ENCODE data around the gene CCR9. TPM values are rescaled to one million over a fixed set of nuclear protein-coding genes. Genes with fewer than 3 reads are reported as not detected.

CCR9 gene
- total RNA-seq, 2 experiments from 2014 or later: not detected

DNA sequence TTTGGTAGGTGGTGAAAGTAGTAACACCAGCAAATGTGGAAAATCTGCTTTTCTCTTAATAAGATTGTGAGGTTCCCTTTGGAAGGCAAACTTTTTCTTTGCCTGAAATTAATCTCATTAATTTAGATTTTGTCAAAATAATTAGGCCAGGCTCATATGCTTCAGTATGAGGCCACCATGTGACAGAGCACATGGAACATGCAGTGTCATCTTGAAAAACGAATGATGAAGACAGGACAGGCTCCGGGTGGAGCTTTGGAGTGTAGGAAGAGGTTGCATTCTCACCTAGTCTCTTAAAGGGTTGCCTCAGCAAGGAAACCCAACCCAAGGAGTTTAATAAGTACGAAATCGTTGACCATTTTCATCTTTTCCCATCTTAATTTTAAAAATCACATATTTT is 25.9 kb upstream of the CCR9 start:
- peaks cover 9% of the 10 kb centered on the region for H3K36me3 Mint-ChIP-seq (ENCODE audit: low read depth)
- peaks cover 16% of the 10 kb centered on the region for H3K9me3 Mint-ChIP-seq
- peaks cover 39% of the 10 kb centered on the region for H3K4me1 Mint-ChIP-seq (ENCODE audit: low read depth)
- intact Hi-C loops (cut with micrococcal nuclease): loop anchor here (2.0 to 5.0 kb wide), 5 partner anchors 120 to 507 kb away; no protein-coding TSS in a partner anchor
- no peak for DNase-seq
- H3K4me3 Mint-ChIP-seq: no peak overlapping the region
- no peak overlapping the region for H3K27ac Mint-ChIP-seq
- CTCF ChIA-PET: interaction anchor here (0.9 kb wide), 1 partner anchor 206 kb away, joined by 3 read pairs; no protein-coding TSS in a partner anchor
- peaks cover 45% of the 10 kb centered on the region for H3K27me3 Mint-ChIP-seq (ENCODE audit: low read depth)

DNA sequence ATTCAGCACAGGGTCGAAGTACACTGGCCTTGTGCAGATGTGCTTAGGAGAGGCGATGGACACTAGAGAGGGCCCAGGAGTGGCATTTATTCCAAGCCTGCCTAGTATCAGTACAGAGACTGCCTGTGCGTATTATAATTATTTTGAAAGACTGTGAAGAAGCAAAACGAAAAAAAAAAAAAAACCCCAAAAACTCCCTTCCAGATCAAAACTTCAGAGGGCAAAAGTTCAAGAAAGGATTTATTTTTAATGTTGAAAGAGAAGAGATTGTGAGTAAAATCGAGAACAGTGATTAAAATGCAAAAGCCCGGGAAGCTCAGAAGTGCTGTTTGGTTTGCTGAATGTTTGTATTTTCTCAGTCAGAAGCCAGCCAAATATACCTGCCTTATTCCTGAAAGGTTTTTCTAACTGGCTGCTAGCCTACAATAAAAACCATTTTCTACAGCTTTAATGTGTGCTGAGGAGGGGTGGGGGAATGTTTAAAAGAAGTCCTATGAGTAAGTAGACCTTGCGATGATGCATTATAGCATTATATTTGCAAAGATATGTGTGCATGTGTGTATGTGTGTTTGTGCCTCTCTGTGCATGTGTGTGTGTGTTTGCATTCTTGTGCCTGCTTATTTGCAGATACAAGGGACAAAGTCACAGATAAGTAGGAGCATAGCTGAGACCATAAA is 25.2 kb upstream of the CCR9 start:
- CTCF ChIA-PET: interaction anchor here (0.9 kb wide), 1 partner anchor 206 kb away, joined by 3 read pairs; no protein-coding TSS in a partner anchor
- Mint-ChIP-seq H3K27me3 (ENCODE audit: low read depth) (peaks cover 50% of the 10 kb centered on the region), H3K36me3 (ENCODE audit: low read depth) (peaks cover 9% of the 10 kb centered on the region), H3K27ac (no peak overlapping the region), H3K4me1 (ENCODE audit: low read depth) (peaks cover 39% of the 10 kb centered on the region), H3K4me3 (no peak overlapping the region), H3K9me3 (peaks cover 11% of the 10 kb centered on the region)
- intact Hi-C loops (cut with micrococcal nuclease): loop anchor here (1.0 to 5.0 kb wide), 10 partner anchors 20 to 506 kb away; partner anchors contain the start of gene CXCR6
- DNase-seq: peak; percentile 13

DNA sequence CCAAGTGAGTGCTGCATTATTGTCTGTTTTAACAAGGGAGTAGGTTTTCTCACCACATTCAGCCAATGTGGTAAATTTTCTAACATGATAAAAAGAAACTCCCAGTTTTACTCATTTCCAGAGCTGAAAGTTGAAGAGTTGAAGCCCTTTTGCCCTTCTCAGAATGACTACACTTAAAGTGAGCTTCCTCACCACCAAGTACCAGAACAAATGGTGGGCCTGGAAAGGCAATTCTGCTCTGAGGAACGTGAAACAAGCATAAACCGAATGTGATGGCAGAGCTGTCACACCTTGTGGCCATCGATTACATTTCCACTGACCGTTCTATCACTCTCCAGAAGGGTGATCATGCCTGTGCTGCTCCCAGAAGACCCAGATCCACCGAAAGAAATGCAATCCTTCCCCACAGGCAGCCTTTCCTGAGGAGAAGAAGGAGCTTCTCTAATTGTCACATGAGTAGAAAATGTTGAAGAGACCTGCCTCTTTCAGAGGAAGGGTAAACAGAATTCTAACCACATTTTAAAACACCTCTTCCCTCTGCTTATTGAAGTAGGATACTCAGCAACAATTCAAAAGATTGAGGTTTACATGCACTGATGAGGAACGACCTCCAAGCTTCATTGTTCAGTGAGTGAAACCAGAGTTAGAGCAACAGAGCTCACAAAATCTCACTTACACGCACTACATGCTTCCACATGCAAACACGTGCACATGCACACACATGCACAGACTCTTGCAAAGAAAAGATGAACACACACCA is 21.4 kb upstream of the CCR9 start:
- Mint-ChIP-seq H3K36me3 (ENCODE audit: low read depth) (peaks cover 7% of the 10 kb centered on the region), H3K27me3 (ENCODE audit: low read depth) (peaks cover 53% of the 10 kb centered on the region), H3K9me3 (peaks cover 7% of the 10 kb centered on the region), H3K4me1 (ENCODE audit: low read depth) (peaks cover 44% of the 10 kb centered on the region), H3K27ac (no peak overlapping the region), H3K4me3 (no peak overlapping the region)
- CTCF ChIA-PET: interaction anchor here (1.0 to 1.4 kb wide), 2 partner anchors 18 to 58 kb away, joined by 3 to 4 read pairs; no protein-coding TSS in a partner anchor
- peak; percentile 48 for DNase-seq
- intact Hi-C loops (cut with micrococcal nuclease): loop anchor here (5.0 kb wide), 3 partner anchors 173 to 502 kb away; no protein-coding TSS in a partner anchor

DNA sequence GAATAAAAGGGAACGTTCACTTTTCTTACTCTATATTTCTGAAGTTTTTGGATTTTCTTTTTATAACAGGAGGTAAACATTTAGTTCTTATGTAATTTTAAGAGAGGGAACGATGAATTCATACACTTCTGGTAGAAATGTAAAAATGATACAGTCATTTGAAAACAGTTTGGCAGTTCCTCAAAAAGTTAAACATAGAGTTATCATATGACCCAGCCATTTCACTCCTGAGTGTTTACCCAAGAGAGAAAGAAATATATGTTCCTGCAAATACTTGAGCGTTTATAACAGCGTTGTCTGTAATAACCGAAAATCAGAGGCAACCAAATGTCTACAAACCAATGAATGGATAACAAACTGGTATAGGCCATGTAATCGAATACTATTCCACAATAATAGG is 20.8 kb upstream of the CCR9 start:
- Mint-ChIP-seq H3K36me3 (ENCODE audit: low read depth) (peaks cover 7% of the 10 kb centered on the region), H3K4me3 (no peak overlapping the region), H3K4me1 (ENCODE audit: low read depth) (peaks cover 46% of the 10 kb centered on the region), H3K27ac (no peak overlapping the region), H3K9me3 (peaks cover 7% of the 10 kb centered on the region), H3K27me3 (ENCODE audit: low read depth) (peaks cover 58% of the 10 kb centered on the region)
- CTCF ChIA-PET: interaction anchor here (1.0 to 1.4 kb wide), 2 partner anchors 18 to 57 kb away, joined by 3 to 4 read pairs; no protein-coding TSS in a partner anchor
- intact Hi-C loops (cut with micrococcal nuclease): no loop called here
- no peak for DNase-seq

DNA sequence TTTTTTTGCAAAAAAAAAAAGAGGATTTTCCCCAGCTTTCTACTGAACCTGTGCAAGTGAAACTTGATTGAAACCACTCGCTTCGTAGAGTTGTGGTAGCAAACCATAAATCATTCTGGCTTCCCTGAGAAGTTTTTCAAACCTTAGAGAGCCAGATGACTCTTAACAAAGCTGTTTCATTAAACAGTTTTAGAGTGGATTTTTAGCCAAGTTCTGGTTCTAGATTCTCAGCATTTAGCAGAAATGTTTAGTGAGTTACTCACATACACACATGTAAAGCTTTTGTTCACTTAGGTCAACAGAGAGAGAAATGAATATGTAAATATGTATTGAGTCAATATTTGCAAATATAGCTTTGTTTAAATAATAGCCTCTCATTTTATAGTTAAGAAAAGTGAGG is 18.1 kb upstream of the CCR9 start:
- H3K36me3 Mint-ChIP-seq (ENCODE audit: low read depth): peaks cover 4% of the 10 kb centered on the region
- H3K9me3 Mint-ChIP-seq: peaks cover 7% of the 10 kb centered on the region
- CTCF ChIA-PET: no interaction called here
- H3K4me3 Mint-ChIP-seq: no peak overlapping the region
- H3K4me1 Mint-ChIP-seq (ENCODE audit: low read depth): peaks cover 31% of the 10 kb centered on the region
- H3K27me3 Mint-ChIP-seq (ENCODE audit: low read depth): peaks cover 57% of the 10 kb centered on the region
- no peak for DNase-seq
- H3K27ac Mint-ChIP-seq: no peak overlapping the region
- intact Hi-C loops (cut with micrococcal nuclease): no loop called here

DNA sequence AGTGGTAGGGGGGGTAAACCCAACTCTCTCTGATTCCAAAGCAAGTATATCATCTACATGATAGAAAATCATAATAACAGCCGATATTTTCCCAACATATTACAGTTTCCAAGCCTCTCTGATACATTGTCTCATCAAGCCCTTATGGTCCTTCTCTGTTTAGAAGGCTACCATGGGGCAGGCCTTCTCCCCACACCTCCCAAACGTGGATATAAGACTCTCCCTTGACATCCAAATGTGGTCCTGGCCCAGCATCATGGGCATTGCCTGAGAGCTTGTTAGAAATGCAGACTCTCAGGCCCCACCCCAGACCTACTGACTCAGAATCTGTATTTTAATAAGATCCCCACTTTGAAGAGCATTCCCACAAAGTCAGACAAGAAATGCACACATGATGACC is 17.7 kb upstream of the CCR9 start:
- intact Hi-C loops (cut with micrococcal nuclease): no loop called here
- Mint-ChIP-seq H3K36me3 (ENCODE audit: low read depth) (no peaks in the 10 kb centered on the region), H3K27me3 (ENCODE audit: low read depth) (peaks cover 55% of the 10 kb centered on the region), H3K9me3 (peaks cover 5% of the 10 kb centered on the region), H3K27ac (no peak overlapping the region), H3K4me3 (no peak overlapping the region), H3K4me1 (ENCODE audit: low read depth) (peaks cover 31% of the 10 kb centered on the region)
- CTCF ChIA-PET: no interaction called here
- no peak for DNase-seq

DNA sequence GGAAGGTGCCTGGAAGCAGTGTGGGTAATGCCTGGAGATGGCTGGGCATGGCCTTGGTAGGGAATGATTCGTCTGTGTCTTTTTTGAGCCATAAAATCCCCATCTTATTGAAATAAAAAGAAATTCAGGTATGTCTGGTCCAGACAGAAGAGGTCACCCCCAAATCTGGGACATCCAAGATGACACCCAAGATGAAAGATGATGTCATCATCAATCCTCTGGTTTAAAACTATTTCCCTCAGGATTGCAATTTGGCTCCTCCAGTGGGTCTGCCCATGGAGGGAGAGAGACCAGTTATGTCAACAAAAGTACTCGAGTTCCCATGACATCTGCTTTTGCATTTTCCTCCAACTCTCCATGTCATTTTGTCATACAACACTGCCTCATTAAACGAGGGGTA is 16.7 kb upstream of the CCR9 start:
- Mint-ChIP-seq H3K27me3 (ENCODE audit: low read depth) (peaks cover 55% of the 10 kb centered on the region), H3K27ac (no peak overlapping the region), H3K4me1 (ENCODE audit: low read depth) (peaks cover 30% of the 10 kb centered on the region), H3K36me3 (ENCODE audit: low read depth) (no peaks in the 10 kb centered on the region), H3K9me3 (peaks cover 4% of the 10 kb centered on the region), H3K4me3 (no peak overlapping the region)
- DNase-seq: no peak
- CTCF ChIA-PET: no interaction called here
- intact Hi-C loops (cut with micrococcal nuclease): no loop called here

DNA sequence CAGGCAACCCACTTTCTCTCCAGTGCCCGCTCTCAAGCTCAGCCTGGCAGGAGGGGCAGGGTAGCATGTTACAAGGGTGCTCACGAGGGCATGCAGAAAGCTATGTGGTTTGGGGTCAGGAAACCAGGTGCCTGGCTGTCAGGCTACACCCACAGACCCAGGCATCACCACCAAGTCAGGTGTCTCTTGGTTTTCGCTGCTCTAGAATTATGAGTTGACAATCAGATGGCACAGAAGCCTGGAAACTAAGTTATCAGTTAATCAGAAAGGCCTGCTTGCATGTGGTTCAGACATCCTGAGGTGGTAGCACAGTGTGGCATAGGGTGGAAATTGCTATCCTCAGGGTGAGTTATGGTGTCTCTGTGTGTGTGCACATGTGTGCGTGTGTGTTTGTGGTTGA is 16.2 kb upstream of the CCR9 start:
- DNase-seq: peak; percentile 42
- Mint-ChIP-seq H3K9me3 (peaks cover 4% of the 10 kb centered on the region), H3K36me3 (ENCODE audit: low read depth) (no peaks in the 10 kb centered on the region), H3K4me3 (no peak overlapping the region), H3K27ac (no peak overlapping the region), H3K4me1 (ENCODE audit: low read depth) (peaks cover 25% of the 10 kb centered on the region), H3K27me3 (ENCODE audit: low read depth) (peaks cover 52% of the 10 kb centered on the region)
- CTCF ChIA-PET: no interaction called here
- intact Hi-C loops (cut with micrococcal nuclease): no loop called here

DNA sequence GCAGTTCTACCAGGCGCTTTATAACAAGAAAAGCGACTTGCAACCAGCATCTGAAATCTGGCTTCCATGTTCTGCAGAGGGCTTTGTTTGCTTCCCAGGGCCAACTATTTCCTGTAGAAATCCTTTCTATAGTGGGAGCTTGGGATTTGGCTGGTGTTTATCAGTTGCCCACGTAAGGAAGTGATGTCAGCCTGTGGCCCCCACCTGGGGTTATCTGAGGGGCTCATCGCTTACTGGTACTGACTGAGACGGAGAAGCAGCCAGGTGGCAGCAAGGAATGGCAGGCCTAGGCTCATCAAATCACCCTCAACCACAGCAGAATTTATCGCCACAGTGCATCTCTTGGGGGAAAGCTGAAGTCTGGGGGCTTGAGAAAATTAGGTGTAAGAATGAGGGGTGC is 14.6 kb upstream of the CCR9 start:
- no peak overlapping the region for H3K4me3 Mint-ChIP-seq
- H3K27me3 Mint-ChIP-seq (ENCODE audit: low read depth): peaks cover 44% of the 10 kb centered on the region
- no peak for DNase-seq
- CTCF ChIA-PET: no interaction called here
- H3K27ac Mint-ChIP-seq: no peak overlapping the region
- no peaks in the 10 kb centered on the region for H3K36me3 Mint-ChIP-seq (ENCODE audit: low read depth)
- peaks cover 4% of the 10 kb centered on the region for H3K9me3 Mint-ChIP-seq
- peaks cover 18% of the 10 kb centered on the region for H3K4me1 Mint-ChIP-seq (ENCODE audit: low read depth)
- intact Hi-C loops (cut with micrococcal nuclease): no loop called here

DNA sequence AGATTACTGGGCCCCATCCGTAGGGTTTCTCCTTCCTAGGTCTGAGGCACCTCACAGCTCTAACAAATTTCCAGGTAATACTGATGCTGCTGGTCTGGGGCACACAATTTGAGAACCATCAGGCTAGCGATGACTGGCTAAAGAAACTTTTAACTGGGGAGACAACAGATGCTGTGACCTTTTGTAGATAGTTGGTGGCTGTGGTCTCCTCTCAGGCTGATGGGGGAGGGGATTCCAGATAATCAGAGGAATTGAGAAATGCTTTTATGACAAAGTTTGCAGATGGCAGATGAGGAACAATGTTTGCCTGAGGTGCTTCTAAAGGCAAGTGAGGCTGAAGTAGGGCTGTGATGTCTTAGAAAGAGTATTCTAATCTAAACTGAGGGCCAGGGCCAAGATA is 13.8 kb upstream of the CCR9 start:
- H3K27me3 Mint-ChIP-seq (ENCODE audit: low read depth): peaks cover 40% of the 10 kb centered on the region
- H3K36me3 Mint-ChIP-seq (ENCODE audit: low read depth): no peaks in the 10 kb centered on the region
- H3K4me1 Mint-ChIP-seq (ENCODE audit: low read depth): peaks cover 18% of the 10 kb centered on the region

DNA sequence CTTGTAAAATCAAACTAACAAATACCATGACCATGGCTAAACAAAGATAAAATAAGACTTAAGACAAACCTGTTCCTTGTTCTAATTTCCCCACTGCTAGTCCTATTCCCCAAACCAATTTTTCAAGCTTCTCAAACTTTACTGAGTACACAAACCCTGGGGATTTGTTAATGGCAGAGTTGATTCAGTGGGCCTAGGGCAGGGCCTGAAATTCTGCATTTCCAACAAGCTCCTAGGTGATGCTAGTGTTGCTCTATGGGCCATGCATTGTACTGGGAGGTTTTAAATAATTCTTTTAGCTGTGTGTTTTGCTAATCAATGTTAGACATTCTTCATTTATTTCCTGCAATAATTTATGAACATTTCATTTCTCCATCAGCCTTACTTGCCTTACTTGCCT is 13.3 kb upstream of the CCR9 start:
- intact Hi-C loops (cut with micrococcal nuclease): no loop called here
- H3K4me3 Mint-ChIP-seq: no peak overlapping the region
- CTCF ChIA-PET: interaction anchor here (1.2 kb wide), 1 partner anchor 132 kb away, joined by 3 read pairs; no protein-coding TSS in a partner anchor
- DNase-seq: no peak
- peaks cover 4% of the 10 kb centered on the region for H3K9me3 Mint-ChIP-seq
- H3K36me3 Mint-ChIP-seq (ENCODE audit: low read depth): no peaks in the 10 kb centered on the region
- peaks cover 40% of the 10 kb centered on the region for H3K27me3 Mint-ChIP-seq (ENCODE audit: low read depth)
- H3K4me1 Mint-ChIP-seq (ENCODE audit: low read depth): peaks cover 18% of the 10 kb centered on the region
- H3K27ac Mint-ChIP-seq: no peak overlapping the region

More for the DNA sequence above, 13.8 kb upstream of the CCR9 start:
- no peak for DNase-seq
- Mint-ChIP-seq H3K9me3 (peaks cover 4% of the 10 kb centered on the region), H3K27ac (no peak overlapping the region), H3K4me3 (no peak overlapping the region)
- intact Hi-C loops (cut with micrococcal nuclease): no loop called here
- CTCF ChIA-PET: interaction anchor here (1.2 kb wide), 1 partner anchor 132 kb away, joined by 3 read pairs; no protein-coding TSS in a partner anchor

DNA sequence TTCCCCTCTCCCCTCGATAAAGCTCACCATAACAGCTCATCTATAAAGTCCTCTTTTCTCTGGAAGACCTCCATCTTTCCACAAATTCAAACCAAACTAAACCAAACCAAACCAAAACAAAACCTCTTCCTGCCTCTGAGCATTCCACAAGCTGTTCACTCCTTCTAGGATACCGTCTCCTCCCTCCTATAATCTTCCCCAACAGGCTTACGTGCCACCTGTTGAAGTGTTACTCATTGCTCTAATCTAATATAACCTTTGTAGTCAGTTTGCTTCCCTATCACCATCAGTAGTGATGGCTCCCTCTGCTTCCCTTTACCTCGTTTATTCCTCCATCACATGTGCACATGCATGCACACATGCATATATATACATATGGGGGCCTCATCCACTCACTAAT is 12.7 kb upstream of the CCR9 start:
- DNase-seq: no peak
- Mint-ChIP-seq H3K4me3 (no peak overlapping the region), H3K9me3 (peaks cover 4% of the 10 kb centered on the region), H3K4me1 (ENCODE audit: low read depth) (peaks cover 18% of the 10 kb centered on the region), H3K27me3 (ENCODE audit: low read depth) (peaks cover 40% of the 10 kb centered on the region), H3K27ac (no peak overlapping the region), H3K36me3 (ENCODE audit: low read depth) (no peaks in the 10 kb centered on the region)
- CTCF ChIA-PET: interaction anchor here (1.2 kb wide), 1 partner anchor 131 kb away, joined by 3 read pairs; no protein-coding TSS in a partner anchor
- intact Hi-C loops (cut with micrococcal nuclease): no loop called here
